Subcutaneous abdominal adipose tissue (tissue), 5 donors: Measurements from ENCODE around the gene PRDM16.

Experiments used
- H3K27ac ChIP-seq: one replicate; pipeline ENCODE4 v1.7.0; 2013; ENCODE audit warnings: low read depth, mild to moderate bottlenecking, inconsistent platforms, low read length, moderate library complexity
- H3K27me3 ChIP-seq, 5 donors: one replicate each; pipeline ENCODE4 v1.7.0; 2013; ENCODE audit warnings: low read length in 5 of 5, inconsistent platforms in 1 of 5; ENCODE audit not compliant: control insufficient read depth in 5 of 5, insufficient read depth in 4 of 5
- H3K36me3 ChIP-seq, 5 donors: one replicate each; pipeline ENCODE4 v1.7.0; 2013; ENCODE audit warnings: low read length in 5 of 5; ENCODE audit not compliant: control insufficient read depth in 5 of 5, insufficient read depth in 5 of 5
- H3K4me1 ChIP-seq, 5 donors: one replicate each; pipeline ENCODE4 v1.7.0; 2013; ENCODE audit warnings: low read length in 5 of 5, mild to moderate bottlenecking in 3 of 5, moderate library complexity in 1 of 5; ENCODE audit not compliant: control insufficient read depth in 5 of 5, insufficient read depth in 5 of 5
- H3K4me3 ChIP-seq, 5 donors: one replicate each; pipeline ENCODE4 v1.7.0; 2013; ENCODE audit warnings: low read length in 5 of 5, low read depth in 1 of 5
- H3K9ac ChIP-seq, 5 donors: one replicate each; pipeline ENCODE4 v1.7.0; 2013; ENCODE audit warnings: low read length in 5 of 5, mild to moderate bottlenecking in 4 of 5, moderate library complexity in 3 of 5
- H3K9me3 ChIP-seq, 5 donors: one replicate each; pipeline ENCODE4 v1.7.0; 2013; ENCODE audit warnings: low read length in 5 of 5; ENCODE audit not compliant: control insufficient read depth in 5 of 5
- donor health status: healthy.
- donor health status: healthy.
- donor health status: healthy.
- donor health status: healthy.
- donor health status: healthy.

Gene PRDM16

GRCh38 chr1:3079381-3080052, 10.5 kb downstream of the PRDM16 start:
- Histone ChIP-seq H3K27me3 (peaks cover 20 to 46% (median 38%) of the 10 kb centered on the region in 5 donors), H3K4me3 (no peak overlapping the region), H3K27ac (no peak overlapping the region), H3K36me3 (no peaks in the 10 kb centered on the region), H3K4me1 (peaks cover 0 to 9% (median 0%) of the 10 kb centered on the region in 5 donors), H3K9ac (no peak overlapping the region), H3K9me3 (no peaks in the 10 kb centered on the region)

- Histone ChIP-seq H3K4me3 (no peak overlapping the region), H3K27me3 (peaks cover 16 to 40% (median 35%) of the 10 kb centered on the region in 5 donors), H3K27ac (no peak overlapping the region), H3K4me1 (peaks cover 0 to 9% (median 0%) of the 10 kb centered on the region in 5 donors), H3K9ac (no peak overlapping the region), H3K36me3 (no peaks in the 10 kb centered on the region), H3K9me3 (no peaks in the 10 kb centered on the region)
These were observed 11.3 kb downstream of the PRDM16 start for GRCh38 chr1:3080053-3080955.

- H3K4me3 ChIP-seq = no peak overlapping the region
- H3K36me3 ChIP-seq = no peaks in the 10 kb centered on the region
- peaks cover 16 to 36% (median 32%) of the 10 kb centered on the region in 5 donors for H3K27me3 ChIP-seq
- H3K9ac ChIP-seq = no peak overlapping the region
- no peak overlapping the region for H3K27ac ChIP-seq
- H3K4me1 ChIP-seq = peaks cover 0 to 9% (median 0%) of the 10 kb centered on the region in 5 donors
- no peaks in the 10 kb centered on the region for H3K9me3 ChIP-seq
These were observed 12.2 kb downstream of the PRDM16 start for GRCh38 chr1:3081171-3081683.

GRCh38 chr1:3082051-3082450, 13.0 kb downstream of the PRDM16 start:
- Histone ChIP-seq H3K9me3 (no peaks in the 10 kb centered on the region), H3K9ac (no peak overlapping the region), H3K27ac (no peak overlapping the region), H3K36me3 (no peaks in the 10 kb centered on the region), H3K4me1 (peaks cover 0 to 9% (median 0%) of the 10 kb centered on the region in 5 donors), H3K27me3 (peaks cover 13 to 32% (median 25%) of the 10 kb centered on the region in 5 donors), H3K4me3 (no peak overlapping the region)

- Histone ChIP-seq H3K27ac (no peak overlapping the region), H3K27me3 (peaks cover 13 to 28% (median 19%) of the 10 kb centered on the region in 5 donors)
These were observed 13.8 kb downstream of the PRDM16 start for GRCh38 chr1:3082571-3083516.

GRCh38 chr1:3084154-3084553, 15.2 kb downstream of the PRDM16 start:
- H3K9ac ChIP-seq = no peak overlapping the region

More at GRCh38 chr1:3082571-3083516, 13.8 kb downstream of the PRDM16 start:
- Histone ChIP-seq H3K9ac (no peak overlapping the region), H3K36me3 (no peaks in the 10 kb centered on the region), H3K4me3 (no peak overlapping the region), H3K4me1 (peaks cover 0 to 13% (median 3%) of the 10 kb centered on the region in 5 donors), H3K9me3 (no peaks in the 10 kb centered on the region)

GRCh38 chr1:3084726-3085125, 15.7 kb downstream of the PRDM16 start:
- Histone ChIP-seq H3K9ac (no peak overlapping the region), H3K4me1 (peaks cover 0 to 8% (median 3%) of the 10 kb centered on the region in 5 donors), H3K27ac (no peak overlapping the region)

More at GRCh38 chr1:3084154-3084553, 15.2 kb downstream of the PRDM16 start:
- H3K4me3 ChIP-seq = no peak overlapping the region
- H3K27me3 ChIP-seq = peaks cover 7 to 28% (median 12%) of the 10 kb centered on the region in 5 donors
- H3K36me3 ChIP-seq = no peaks in the 10 kb centered on the region
- no peaks in the 10 kb centered on the region for H3K9me3 ChIP-seq
- H3K4me1 ChIP-seq = peaks cover 0 to 8% (median 3%) of the 10 kb centered on the region in 5 donors
- no peak overlapping the region for H3K27ac ChIP-seq

GRCh38 chr1:3085721-3086120, 16.7 kb downstream of the PRDM16 start:
- peaks cover 9 to 27% (median 11%) of the 10 kb centered on the region in 5 donors for H3K27me3 ChIP-seq
- peaks cover 0 to 8% (median 3%) of the 10 kb centered on the region in 5 donors for H3K4me1 ChIP-seq
- H3K9ac ChIP-seq = no peak overlapping the region
- H3K9me3 ChIP-seq = no peaks in the 10 kb centered on the region
- H3K27ac ChIP-seq = no peak overlapping the region
- H3K36me3 ChIP-seq = no peaks in the 10 kb centered on the region
- H3K4me3 ChIP-seq = no peak overlapping the region

More at GRCh38 chr1:3084726-3085125, 15.7 kb downstream of the PRDM16 start:
- no peak overlapping the region for H3K4me3 ChIP-seq
- peaks cover 2 to 27% (median 11%) of the 10 kb centered on the region in 5 donors for H3K27me3 ChIP-seq
- H3K9me3 ChIP-seq = no peaks in the 10 kb centered on the region
- H3K36me3 ChIP-seq = no peaks in the 10 kb centered on the region

GRCh38 chr1:3086272-3086974, 17.4 kb downstream of the PRDM16 start:
- no peaks in the 10 kb centered on the region for H3K9me3 ChIP-seq
- no peak overlapping the region for H3K9ac ChIP-seq
- H3K4me1 ChIP-seq = peaks cover 0 to 8% (median 3%) of the 10 kb centered on the region in 5 donors
- H3K27me3 ChIP-seq = peaks cover 12 to 31% (median 15%) of the 10 kb centered on the region in 5 donors
- H3K4me3 ChIP-seq = no peak overlapping the region
- no peaks in the 10 kb centered on the region for H3K36me3 ChIP-seq
- H3K27ac ChIP-seq = no peak overlapping the region
